ENCODE data around the gene PLXNA4. TPM values are rescaled to one million over a fixed set of nuclear protein-coding genes. Genes with fewer than 3 reads are reported as not detected.

The PLXNA4 gene
- total and polyA plus RNA-seq, 2 experiments from 2014 or later: 0.08 to 0.80 TPM

DNA sequence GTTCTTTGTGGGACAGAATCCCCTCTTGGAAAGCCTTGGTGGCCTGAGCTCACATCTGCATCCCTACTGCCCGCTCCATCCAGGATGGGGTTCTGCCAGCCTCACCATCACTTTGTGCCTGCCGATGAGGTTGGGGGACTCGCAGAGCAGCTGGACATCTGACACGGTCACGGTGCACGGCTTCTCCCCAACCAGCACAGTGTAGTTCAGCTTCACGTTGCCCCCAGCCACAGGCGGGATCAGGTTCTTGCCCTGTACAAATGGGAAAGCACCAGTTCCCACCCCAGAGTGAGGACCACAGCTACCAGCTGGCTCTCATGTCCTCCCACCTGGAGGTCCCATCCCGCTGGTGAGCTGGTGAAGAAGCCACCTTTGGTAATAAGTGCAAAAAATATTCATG lies 395.8 kb downstream of the PLXNA4 start:
- no peak for ATAC-seq
- H3K4me1 Mint-ChIP-seq: peaks cover 14% of the 10 kb centered on the region
- no peak overlapping the region for H3K4me3 Mint-ChIP-seq
- Histone ChIP-seq H3K4me2 (no peak overlapping the region), H3K79me2 (replicated peaks; ENCODE audit: insufficient read depth) (no peaks in the 10 kb centered on the region), H3K9me2 (ENCODE audit: insufficient read depth) (no peaks in the 10 kb centered on the region), H3F3A (replicated peaks; ENCODE audit: low read depth) (no peaks in the 10 kb centered on the region), H3K36me3 (ENCODE audit: insufficient read depth) (no peaks in the 10 kb centered on the region), H4K20me1 (replicated peaks; ENCODE audit: insufficient read depth) (no peaks in the 10 kb centered on the region), H3K4me1 (ENCODE audit: insufficient read depth) (peaks cover 4% of the 10 kb centered on the region; the same call in 1 of the 2 replicates), H2AFZ (no peak overlapping the region), H3K27me3 (ENCODE audit: insufficient read depth) (no peaks in the 10 kb centered on the region), H3K4me3 (no peak overlapping the region), H3K27ac (ENCODE audit: low read depth) (no peak overlapping the region)
- no peaks in the 10 kb centered on the region for H3K36me3 Mint-ChIP-seq (ENCODE audit: low read depth)
- H3K9me3 Mint-ChIP-seq: no peaks in the 10 kb centered on the region; the same call in 2 of the 3 replicates
- no peak overlapping the region for H3K27ac Mint-ChIP-seq
- no peak for DNase-seq (ENCODE audit: low spot score)
- TF ChIP-seq CREB1 (CRISPR knock-in tag; IDR thresholded peaks at IDR 0.05; ENCODE audit: low read depth) (no peak), STAT1 (IDR thresholded peaks at IDR 0.05; ENCODE audit: unreplicated experiment) (no peak), ETS1 (IDR thresholded peaks at IDR 0.05) (no peak)
- peaks cover 6% of the 10 kb centered on the region for H3K27me3 Mint-ChIP-seq (ENCODE audit: insufficient read depth, low read depth, poor library complexity)

GRCh38 chr7:132179681-132180080 lies 396.6 kb downstream of the PLXNA4 start:
- Mint-ChIP-seq H3K36me3 (ENCODE audit: low read depth) (no peaks in the 10 kb centered on the region), H3K9me3 (no peaks in the 10 kb centered on the region; the same call in 2 of the 3 replicates), H3K27me3 (ENCODE audit: insufficient read depth, low read depth, poor library complexity) (peaks cover 6% of the 10 kb centered on the region), H3K4me1 (peaks cover 14% of the 10 kb centered on the region), H3K4me3 (no peak overlapping the region), H3K27ac (peak overlapping the region; percentile 72)
- Histone ChIP-seq H3K4me1 (ENCODE audit: insufficient read depth) (peaks cover 4% of the 10 kb centered on the region; the same call in 1 of the 2 replicates), H4K20me1 (replicated peaks; ENCODE audit: insufficient read depth) (no peaks in the 10 kb centered on the region), H3K79me2 (replicated peaks; ENCODE audit: insufficient read depth) (no peaks in the 10 kb centered on the region), H3K27ac (ENCODE audit: low read depth) (no peak overlapping the region), H3F3A (replicated peaks; ENCODE audit: low read depth) (no peaks in the 10 kb centered on the region), H2AFZ (no peak overlapping the region; the same call in 1 of the 2 replicates), H3K36me3 (ENCODE audit: insufficient read depth) (no peaks in the 10 kb centered on the region), H3K27me3 (ENCODE audit: insufficient read depth) (no peaks in the 10 kb centered on the region), H3K4me3 (no peak overlapping the region), H3K4me2 (no peak overlapping the region), H3K9me2 (ENCODE audit: insufficient read depth) (no peaks in the 10 kb centered on the region)
- ATAC-seq (no peak), DNase-seq (ENCODE audit: low spot score) (no peak)
- TF ChIP-seq ZNF462 (CRISPR knock-in tag; IDR thresholded peaks at IDR 0.05) (no peak), ZNF114 (CRISPR knock-in tag; IDR thresholded peaks at IDR 0.05) (no peak), NANOG (IDR thresholded peaks at IDR 0.05; ENCODE audit: borderline replicate concordance) (no peak), EZH2phosphoT487 (IDR thresholded peaks at IDR 0.05; ENCODE audit: unreplicated experiment) (no peak), ZNF331 (CRISPR knock-in tag; IDR thresholded peaks at IDR 0.05; ENCODE audit: low read depth) (no peak), CREB1 (CRISPR knock-in tag; IDR thresholded peaks at IDR 0.05; ENCODE audit: low read depth) (no peak), ETS1 (IDR thresholded peaks at IDR 0.05) (no peak), STAT1 (IDR thresholded peaks at IDR 0.05; ENCODE audit: unreplicated experiment) (no peak), POLR2AphosphoS5 (IDR thresholded peaks at IDR 0.05; ENCODE audit: low read depth) (no peak), JUNB (IDR thresholded peaks at IDR 0.05; ENCODE audit: unreplicated experiment) (no peak), EZH2 (IDR thresholded peaks at IDR 0.05; ENCODE audit: low read depth, unreplicated experiment) (no peak)
- TF ChIP-seq, protein P1, sequence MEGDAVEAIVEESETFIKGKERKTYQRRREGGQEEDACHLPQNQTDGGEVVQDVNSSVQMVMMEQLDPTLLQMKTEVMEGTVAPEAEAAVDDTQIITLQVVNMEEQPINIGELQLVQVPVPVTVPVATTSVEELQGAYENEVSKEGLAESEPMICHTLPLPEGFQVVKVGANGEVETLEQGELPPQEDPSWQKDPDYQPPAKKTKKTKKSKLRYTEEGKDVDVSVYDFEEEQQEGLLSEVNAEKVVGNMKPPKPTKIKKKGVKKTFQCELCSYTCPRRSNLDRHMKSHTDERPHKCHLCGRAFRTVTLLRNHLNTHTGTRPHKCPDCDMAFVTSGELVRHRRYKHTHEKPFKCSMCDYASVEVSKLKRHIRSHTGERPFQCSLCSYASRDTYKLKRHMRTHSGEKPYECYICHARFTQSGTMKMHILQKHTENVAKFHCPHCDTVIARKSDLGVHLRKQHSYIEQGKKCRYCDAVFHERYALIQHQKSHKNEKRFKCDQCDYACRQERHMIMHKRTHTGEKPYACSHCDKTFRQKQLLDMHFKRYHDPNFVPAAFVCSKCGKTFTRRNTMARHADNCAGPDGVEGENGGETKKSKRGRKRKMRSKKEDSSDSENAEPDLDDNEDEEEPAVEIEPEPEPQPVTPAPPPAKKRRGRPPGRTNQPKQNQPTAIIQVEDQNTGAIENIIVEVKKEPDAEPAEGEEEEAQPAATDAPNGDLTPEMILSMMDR (conservative IDR thresholded peaks at IDR 0.05; ENCODE audit: low read depth in 2 of 2): no peak

All from GM23338 (cell line).